AG20443 (cell line): ENCODE results near the gene SPOCK3.
"Not testable (repeated sequence)": the region's sequence is repeated elsewhere in the genome, so short reads cannot be mapped to it uniquely, and the experiment has no call there.

Experiments used
- DNase-seq: peaks from one replicate; pipeline ENCODE4 v3.0.0; 2012; ENCODE audit warnings: low spot score, mixed read lengths

SPOCK3 gene

DNA sequence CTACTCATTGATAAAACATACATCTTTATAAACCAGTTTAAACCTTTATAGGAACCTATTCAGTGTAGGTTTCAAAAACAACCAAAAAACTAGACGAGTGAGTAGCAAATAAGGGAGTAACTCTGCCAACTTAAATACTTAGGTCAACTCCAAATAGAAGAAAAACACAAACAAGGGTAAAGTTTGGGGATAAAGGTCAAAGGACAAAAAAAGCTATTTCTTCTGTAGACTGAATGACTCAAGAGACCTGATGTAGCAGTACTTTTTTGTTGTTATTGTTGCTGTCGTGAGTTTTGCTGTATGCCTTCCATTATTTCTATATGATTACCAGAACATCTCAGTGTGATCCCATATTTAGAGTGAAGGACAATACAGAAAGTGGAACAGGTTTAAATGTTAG is 199.3 kb downstream of the SPOCK3 start:
- no peak for DNase-seq

DNA sequence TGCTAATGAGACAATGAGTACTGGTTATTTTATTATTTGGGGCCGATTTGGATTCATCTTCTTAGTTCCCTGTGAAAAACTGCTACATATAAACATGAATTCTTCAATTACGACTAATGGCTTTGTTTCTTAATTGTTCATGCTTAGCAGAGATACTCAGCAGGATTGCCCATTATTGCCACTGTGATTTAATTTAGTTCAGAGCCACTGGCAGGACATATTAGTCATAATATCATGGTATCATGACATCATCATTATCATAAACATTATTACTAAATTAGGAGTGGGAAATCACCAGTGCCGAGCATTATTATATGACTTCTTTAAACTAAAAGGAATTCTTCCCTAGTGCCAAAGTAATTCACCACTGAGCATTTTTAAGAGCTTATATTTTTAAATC is 201.4 kb downstream of the SPOCK3 start:
- no peak for DNase-seq

DNA sequence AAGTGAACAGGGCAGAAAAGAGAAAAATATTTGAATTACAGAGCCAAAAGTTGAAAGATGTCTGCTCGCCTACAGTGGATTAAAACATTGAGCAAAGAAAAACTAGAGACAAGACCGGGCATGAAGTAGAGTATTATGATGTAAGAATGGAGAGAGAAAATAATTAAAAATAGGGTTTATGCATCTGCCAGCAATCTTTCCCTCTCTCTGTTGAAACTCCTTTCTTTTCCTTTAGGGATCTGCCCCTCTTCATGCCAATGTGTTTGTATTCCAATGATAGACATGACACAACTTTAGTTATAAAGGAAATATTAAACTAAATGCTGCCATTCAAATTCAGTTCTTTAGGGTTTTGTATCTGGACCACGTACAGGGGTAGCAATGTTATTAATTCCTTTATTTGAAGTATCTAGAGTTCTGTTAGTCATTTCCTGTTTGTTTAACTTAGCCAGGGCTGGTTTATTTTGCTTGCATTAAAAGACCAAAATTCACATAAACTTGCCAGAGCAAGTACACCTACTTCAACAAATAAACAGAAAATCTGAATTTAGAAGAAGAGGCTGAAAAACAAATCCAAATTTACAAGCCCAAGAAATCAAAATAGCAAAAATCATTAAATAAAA is 202.6 kb downstream of the SPOCK3 start:
- no peak for DNase-seq

GRCh38 chr4:167028976-167029375 is 205.3 kb downstream of the SPOCK3 start:
- DNase-seq: no peak

DNA sequence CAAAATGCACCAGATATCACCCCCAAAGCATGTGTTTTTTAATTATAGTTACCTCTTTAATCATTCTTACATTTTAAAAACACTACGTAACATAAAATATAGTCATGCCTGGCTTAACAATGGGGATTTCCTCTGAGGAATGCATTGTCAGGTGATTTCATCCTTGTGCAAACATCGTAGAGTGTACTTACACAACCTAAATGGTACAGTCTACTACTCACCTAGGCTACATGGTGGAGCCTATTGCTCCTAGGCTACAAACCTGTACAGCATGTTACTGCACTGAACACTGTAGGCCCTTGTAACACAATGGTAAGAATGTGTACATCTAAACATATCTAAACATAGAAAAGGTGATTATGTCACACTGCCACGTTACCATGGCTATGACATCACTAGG is 208.6 kb downstream of the SPOCK3 start:
- no peak for DNase-seq

DNA sequence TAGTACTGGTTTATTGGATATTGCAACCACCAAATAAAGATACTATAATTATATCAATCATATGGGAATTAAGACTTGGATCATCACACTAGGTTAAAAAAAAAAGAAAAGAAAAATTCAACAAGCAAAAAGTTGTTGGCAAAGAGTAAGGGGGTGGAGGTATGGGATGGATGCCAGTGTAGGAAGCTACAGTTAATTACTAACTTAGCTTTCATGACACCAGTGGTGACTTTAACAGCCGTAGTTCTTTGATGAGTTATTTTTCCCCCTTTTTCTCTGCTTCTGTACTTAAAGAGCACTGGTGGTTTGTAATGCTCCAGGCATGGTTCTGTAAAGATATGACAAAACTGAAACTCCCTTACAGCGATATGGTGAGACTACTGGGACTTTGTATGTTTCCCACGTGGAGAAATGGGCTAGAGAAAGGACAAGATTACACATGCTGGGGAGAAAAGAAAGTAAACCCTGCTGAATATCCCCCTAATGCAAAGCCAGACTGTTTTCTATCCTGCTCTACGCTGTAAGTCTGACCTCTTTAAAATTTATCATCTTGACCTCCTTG is 210.8 kb downstream of the SPOCK3 start:
- no peak for DNase-seq

DNA sequence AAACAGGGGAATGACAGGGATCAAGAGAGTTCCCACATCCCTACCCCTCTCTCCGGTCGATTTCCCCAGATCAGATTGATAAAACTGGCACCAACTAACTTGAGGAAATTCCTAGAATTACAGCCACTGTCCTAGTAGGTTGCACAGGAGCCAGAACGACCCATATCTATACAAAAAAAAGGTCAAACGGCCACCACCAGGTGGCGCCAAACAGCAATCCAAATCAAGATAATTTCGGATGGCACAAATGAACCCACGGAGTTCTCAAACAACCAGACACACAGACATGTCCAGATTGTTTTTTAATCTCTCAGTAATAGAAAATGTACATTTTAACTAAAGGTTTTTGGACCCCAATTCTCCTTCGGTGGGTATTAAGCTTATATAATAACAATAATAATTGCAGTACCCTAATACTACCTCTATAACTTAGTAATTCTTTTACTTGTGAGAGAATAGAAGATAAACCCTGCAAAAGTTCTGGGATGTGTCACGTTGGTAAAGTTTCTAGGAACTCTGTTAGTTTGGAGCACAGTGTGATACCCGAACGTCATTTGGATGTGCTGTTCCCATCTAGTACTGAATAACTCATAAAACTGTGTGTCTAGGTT is 212.6 kb downstream of the SPOCK3 start:
- DNase-seq: peak; percentile 51

DNA sequence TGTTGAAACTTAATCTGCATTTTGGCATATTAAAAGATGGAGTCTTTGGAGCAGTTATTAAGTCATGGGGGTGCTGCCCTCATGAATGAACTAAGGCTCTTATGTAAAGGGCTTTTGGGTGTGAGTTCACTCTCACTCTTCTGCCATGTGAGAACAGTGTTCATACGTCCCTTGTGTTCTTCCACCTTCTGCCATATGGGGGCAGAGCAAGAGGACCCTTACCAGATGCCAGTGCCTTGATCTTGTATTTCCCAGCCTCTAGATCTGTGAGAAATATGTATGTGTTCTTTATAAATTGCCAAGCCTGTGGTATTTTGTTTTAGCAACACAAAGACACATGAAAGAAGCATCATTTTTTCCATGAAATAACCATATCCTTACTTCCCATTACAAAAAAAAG is 213.9 kb downstream of the SPOCK3 start:
- no peak for DNase-seq

DNA sequence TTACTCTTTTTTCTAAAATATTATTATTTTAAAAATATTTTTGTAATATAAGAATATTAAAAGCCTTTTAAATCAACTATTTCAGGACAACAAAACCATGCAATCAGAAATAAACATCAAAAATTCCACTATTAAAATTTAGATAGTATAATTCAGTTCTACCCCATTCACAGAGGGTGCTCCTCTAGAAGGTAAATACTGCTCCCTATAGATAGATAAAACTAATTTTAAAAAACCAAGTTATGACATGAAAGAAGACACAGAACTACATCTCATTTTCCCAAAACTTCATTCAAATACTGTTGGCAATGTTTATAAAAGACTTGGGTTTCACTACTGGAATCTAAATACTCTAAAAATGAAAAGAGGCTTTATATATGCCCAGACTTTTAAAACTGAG is 219.3 kb downstream of the SPOCK3 start:
- no peak for DNase-seq

- no peak for DNase-seq
These were observed 231.0 kb downstream of the SPOCK3 start for GRCh38 chr4:167003326-167003725.

- no peak for DNase-seq
These were observed 234.0 kb downstream of the SPOCK3 start for GRCh38 chr4:167000141-167000852.

DNA sequence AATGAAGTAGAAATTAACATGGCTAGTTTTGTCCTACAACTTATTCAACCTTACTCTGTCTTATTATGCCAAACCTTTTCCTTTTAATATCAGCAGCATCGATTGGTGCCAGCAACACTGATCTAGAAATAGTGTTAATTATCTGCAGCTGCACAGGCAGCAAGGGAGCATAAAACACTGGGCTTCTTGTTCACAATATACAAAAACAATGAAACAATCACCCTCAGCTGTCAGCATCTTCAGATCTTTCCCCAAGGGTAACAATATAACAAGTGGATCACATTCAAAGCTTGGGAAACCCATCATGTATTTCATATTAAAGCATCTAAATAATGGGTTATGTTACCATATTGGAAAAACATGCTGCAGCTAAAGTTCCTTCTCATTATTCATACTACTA is 238.1 kb downstream of the SPOCK3 start:
- no peak for DNase-seq

- no peak for DNase-seq
These were observed 239.6 kb downstream of the SPOCK3 start for GRCh38 chr4:166994686-166995085.

DNA sequence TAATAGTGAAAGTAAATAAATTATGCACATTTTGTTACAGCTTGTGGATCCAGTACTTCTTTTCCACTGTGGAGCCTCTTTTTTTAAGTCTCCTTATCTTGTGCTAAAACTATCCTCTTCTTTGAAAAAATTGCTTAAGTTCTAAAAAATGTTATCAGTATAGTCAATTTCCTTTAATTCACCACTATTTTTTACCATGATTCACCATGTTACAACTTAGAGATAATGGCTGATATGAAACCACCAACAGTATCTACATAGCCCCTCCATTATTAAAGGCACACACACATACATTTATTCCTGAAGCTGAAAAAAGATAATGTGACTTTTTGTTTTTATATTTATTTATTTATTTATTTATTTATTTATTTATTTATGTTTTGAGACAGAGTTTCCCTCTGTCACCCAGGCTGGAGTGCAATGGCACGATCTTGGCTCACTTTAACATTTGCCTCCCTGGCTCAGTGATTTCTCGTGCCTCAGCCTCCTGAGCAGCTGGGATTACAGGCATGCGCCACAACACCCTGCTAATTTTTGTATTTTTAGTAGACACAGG is 243.2 kb downstream of the SPOCK3 start:
- no peak for DNase-seq

- no peak for DNase-seq
These were observed 244.4 kb downstream of the SPOCK3 start for GRCh38 chr4:166989886-166990285.

DNA sequence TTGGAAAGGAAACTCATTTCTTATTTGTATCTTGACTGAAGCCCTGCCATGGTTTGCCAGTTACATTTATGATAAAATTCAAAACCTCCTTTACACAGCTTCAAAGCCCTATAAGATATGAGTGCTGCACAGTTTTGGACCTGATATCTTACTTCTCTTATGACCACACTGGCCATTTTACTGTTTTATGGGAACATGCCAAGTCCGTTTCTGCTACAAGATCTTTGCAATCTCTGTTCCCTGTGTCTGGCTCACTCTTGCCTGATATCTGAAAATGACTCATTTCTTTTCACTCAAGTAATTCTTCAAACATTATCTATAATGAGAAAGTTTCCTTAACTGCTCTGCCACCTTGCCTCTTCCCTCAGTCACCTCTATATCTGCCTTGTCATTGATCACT is 247.3 kb downstream of the SPOCK3 start:
- DNase-seq: no peak

- DNase-seq: no peak
These were observed 252.4 kb downstream of the SPOCK3 start for GRCh38 chr4:166981847-166982246.

- no peak for DNase-seq
These were observed 253.9 kb downstream of the SPOCK3 start for GRCh38 chr4:166980419-166980818.

DNA sequence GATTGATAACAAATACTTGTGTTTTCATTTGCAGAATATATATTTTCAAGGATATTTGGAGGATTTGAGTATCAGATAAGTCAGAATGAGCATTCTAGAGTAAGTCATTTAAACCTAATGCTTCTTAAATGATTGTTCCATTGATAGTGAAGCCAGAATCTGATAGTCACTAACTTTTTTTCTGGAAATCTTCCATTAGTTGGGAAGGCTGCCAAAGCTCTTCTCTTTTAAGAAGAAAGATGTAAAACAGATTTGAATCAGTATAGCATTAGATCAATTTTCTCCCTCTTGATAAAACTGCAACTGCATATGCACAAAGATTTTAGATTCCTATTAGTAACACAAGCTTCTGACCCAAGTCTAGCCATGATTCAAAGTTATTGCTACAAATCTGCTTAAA is 256.7 kb downstream of the SPOCK3 start:
- no peak for DNase-seq

- no peak for DNase-seq
These were observed 262.2 kb downstream of the SPOCK3 start for GRCh38 chr4:166972071-166972470.

DNA sequence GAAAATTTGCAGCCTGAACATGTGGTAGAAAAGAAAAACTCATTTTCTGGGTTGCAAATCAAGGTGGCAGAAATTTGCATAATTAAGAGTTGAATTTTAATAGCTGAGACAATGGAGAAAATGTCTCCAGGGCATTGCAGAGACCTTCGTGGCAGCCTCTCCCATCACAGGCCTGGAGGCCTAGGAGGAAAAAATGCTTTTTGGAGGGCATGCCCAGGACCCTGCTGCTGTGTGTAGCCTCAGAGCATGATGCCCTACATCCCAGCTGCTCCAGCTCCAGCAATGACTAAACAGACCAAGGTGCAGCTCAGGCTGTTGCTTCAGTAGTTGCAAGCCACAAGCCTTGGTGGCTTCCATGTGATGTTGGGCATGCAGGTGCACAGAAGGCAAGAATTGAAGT is 266.1 kb downstream of the SPOCK3 start:
- not testable (repeated sequence) for DNase-seq

DNA sequence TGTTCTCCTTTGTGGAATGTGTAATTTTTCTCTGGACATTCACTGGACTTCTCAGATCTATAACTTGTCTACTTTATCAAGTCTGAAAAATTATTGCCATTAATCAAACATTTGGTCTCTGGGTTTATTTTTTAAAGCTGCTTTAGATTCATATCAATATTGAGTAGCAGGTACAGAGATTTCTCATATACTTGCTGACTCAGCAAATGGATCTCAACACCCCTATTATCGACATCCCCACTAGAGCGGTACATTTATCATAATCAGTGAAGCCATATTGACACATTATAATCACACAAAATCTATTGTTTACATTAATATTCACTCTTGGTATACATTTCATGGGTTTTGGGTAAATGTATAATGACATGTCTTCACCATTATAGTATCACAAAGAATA is 268.7 kb downstream of the SPOCK3 start:
- no peak for DNase-seq

DNA sequence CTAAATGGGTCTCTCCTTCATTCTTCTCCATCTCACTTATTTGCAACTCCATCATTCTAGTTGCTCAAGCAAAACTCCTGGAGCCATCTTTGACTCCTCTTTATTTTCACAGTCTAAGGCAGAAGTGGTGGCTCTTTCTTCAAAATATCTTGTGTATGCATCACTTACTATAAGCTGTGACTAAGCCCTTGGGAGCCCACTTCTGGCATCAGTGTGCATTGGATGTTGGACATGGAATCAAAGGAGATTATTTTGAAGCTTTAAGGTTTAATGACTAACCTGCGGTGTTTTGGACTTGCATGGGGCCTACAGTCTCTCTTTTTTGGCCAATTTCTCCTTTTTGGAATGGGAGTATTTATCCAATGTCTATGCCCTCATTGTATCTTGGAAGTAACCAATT is 276.8 kb downstream of the SPOCK3 start:
- no peak for DNase-seq
